ENCODE results near the gene VPS72. TPM values are rescaled to one million over a fixed set of nuclear protein-coding genes. Genes with fewer than 3 reads are reported as not detected.

The VPS72 gene
- total and polyA plus RNA-seq, 2 of the 13 experiments (the other 11 are each of a cell fraction or from before 2014, with no cell fraction given), result 33.7 to 34.5 TPM

GRCh38 chr1:151146412-151147131, 43.4 kb downstream of the VPS72 start, which contains the start of gene SEMA6C (continued):
- 0 out of 2 replicates have a peak, but pooled peaks have one; percentile 30 for TF ChIP-seq THAP9 (CRISPR knock-in tag; IDR thresholded peaks at IDR 0.05; ENCODE audit: borderline replicate concordance)
- peak; percentile 55 for TF ChIP-seq POGZ (CRISPR knock-in tag; IDR thresholded peaks at IDR 0.05)
- TF ChIP-seq FOXA3 (CRISPR knock-in tag; IDR thresholded peaks at IDR 0.05), result peak; percentile 10; the same call in 1 of the 2 replicates
- no peak for TF ChIP-seq NR2C2 (CRISPR knock-in tag; IDR thresholded peaks at IDR 0.05; ENCODE audit: borderline replicate concordance)
- peak; percentile 81 for TF ChIP-seq TAF1 (CRISPR knock-in tag; IDR thresholded peaks at IDR 0.05)
- no peak for TF ChIP-seq ZBTB43 (CRISPR knock-in tag; conservative IDR thresholded peaks at IDR 0.05)
- no peak for TF ChIP-seq HHEX (CRISPR knock-in tag; IDR thresholded peaks at IDR 0.05)
- peak; percentile 71 for TF ChIP-seq KDM2A (CRISPR knock-in tag; IDR thresholded peaks at IDR 0.05; ENCODE audit: borderline replicate concordance, low read depth)
- TF ChIP-seq SP4 (CRISPR knock-in tag; IDR thresholded peaks at IDR 0.05), result peak; percentile 86
- TF ChIP-seq PRPF4 (IDR thresholded peaks at IDR 0.05; ENCODE audit: low read depth, low read length, poor library complexity, severe bottlenecking), result no peak
- peak; percentile 63; the same call in 1 of the 2 replicates for TF ChIP-seq THAP8 (CRISPR knock-in tag; IDR thresholded peaks at IDR 0.05; ENCODE audit: borderline replicate concordance)
- TF ChIP-seq KDM3A (CRISPR knock-in tag; IDR thresholded peaks at IDR 0.05; ENCODE audit: low read depth), result 0 out of 2 replicates have a peak, but pooled peaks have one; percentile 38
- no peak; the same call in 1 of the 2 replicates for TF ChIP-seq BCL3 (CRISPR knock-in tag; IDR thresholded peaks at IDR 0.05)
- 0 out of 2 replicates have a peak, but pooled peaks have one; percentile 56 for TF ChIP-seq SALL2 (CRISPR knock-in tag; IDR thresholded peaks at IDR 0.05)
- TF ChIP-seq ISL2 (CRISPR knock-in tag; IDR thresholded peaks at IDR 0.05), result 0 out of 2 replicates have a peak, but pooled peaks have one; percentile 46
- peak; percentile 92 for TF ChIP-seq DRAP1 (CRISPR knock-in tag; IDR thresholded peaks at IDR 0.05)
- no peak for TF ChIP-seq JUND (CRISPR knock-in tag; IDR thresholded peaks at IDR 0.05)
- TF ChIP-seq ZFP36L2 (CRISPR knock-in tag; IDR thresholded peaks at IDR 0.05), result 0 out of 2 replicates have a peak, but pooled peaks have one; percentile 13
- TF ChIP-seq ZNF276 (CRISPR knock-in tag; IDR thresholded peaks at IDR 0.05; ENCODE audit: low read depth), result 0 out of 2 replicates have a peak, but pooled peaks have one; percentile 42
- peak; percentile 67 for TF ChIP-seq NRL (CRISPR knock-in tag; IDR thresholded peaks at IDR 0.05; ENCODE audit: borderline replicate concordance)
- peak; percentile 62 for TF ChIP-seq MED8 (CRISPR knock-in tag; IDR thresholded peaks at IDR 0.05; ENCODE audit: insufficient replicate concordance)

Data from HepG2 (cell line).